Measurements from ENCODE around the gene AASS. TPM values are rescaled to one million over a fixed set of nuclear protein-coding genes. Genes with fewer than 3 reads are reported as not detected.

AASS gene
- total and polyA plus RNA-seq, 2 donors (not counting 3 experiments of a cell fraction or from before 2014, with no cell fraction given) = 11.1 to 27.8 TPM

DNA sequence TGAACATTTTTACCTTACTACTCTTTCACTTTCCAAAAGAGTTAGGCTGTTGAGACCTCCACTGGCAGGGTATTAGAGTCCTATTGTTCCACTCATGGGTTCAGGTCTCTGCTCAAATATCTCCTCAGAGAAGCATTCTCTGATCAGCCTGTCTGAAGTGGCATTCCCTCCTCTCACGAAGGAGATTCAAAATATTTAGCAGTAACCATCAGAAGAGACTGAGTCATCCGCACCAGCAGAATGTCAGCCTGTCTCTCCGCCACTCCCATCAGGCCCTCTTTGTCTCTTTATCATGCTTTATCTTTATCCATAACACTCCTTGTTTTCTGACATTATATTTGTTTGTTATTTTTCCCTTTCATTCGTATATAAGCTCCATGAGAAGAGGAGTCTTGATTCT is 79.1 kb downstream of the AASS start:
- no peaks in the 10 kb centered on the region for H3K79me2 ChIP-seq (ENCODE audit: control insufficient read depth, insufficient read depth, low read length)
- H4K20me1 ChIP-seq (replicated peaks; ENCODE audit: control insufficient read depth, extremely low read depth, insufficient read depth, low read length) = no peaks in the 10 kb centered on the region
- ChIA-PET POLR2A (no interaction called here), CTCF (no interaction called here)
- BruUV-seq (replicated peaks) = no TSS peak
- peaks cover 2% of the 10 kb centered on the region for H3K9me1 ChIP-seq (replicated peaks; ENCODE audit: control insufficient read depth, extremely low read depth, insufficient read depth, low read length)
- no peaks in the 10 kb centered on the region for H3K9me3 ChIP-seq (replicated peaks; ENCODE audit: control insufficient read depth, insufficient read depth, low read length)
- TF ChIP-seq EZH2 (IDR thresholded peaks at IDR 0.05; ENCODE audit: borderline replicate concordance, low read depth, low read length, severe bottlenecking) = no peak
- no peak for TF ChIP-seq POLR2AphosphoS5 (IDR thresholded peaks at IDR 0.05; ENCODE audit: insufficient read depth, low read depth, low read length)
- TF ChIP-seq GATA2 (IDR thresholded peaks at IDR 0.05; ENCODE audit: insufficient read depth, insufficient read length, low read depth, low read length) = no peak
- no peak for TF ChIP-seq MYC (IDR thresholded peaks at IDR 0.05; ENCODE audit: low read depth, low read length)
- no peak for TF ChIP-seq JUN (IDR thresholded peaks at IDR 0.05; ENCODE audit: borderline replicate concordance, insufficient read depth, insufficient read length, low read depth)
- no peak for TF ChIP-seq FOS (IDR thresholded peaks at IDR 0.05; ENCODE audit: borderline replicate concordance, insufficient read depth, low read length)
- TF ChIP-seq, protein P1, sequence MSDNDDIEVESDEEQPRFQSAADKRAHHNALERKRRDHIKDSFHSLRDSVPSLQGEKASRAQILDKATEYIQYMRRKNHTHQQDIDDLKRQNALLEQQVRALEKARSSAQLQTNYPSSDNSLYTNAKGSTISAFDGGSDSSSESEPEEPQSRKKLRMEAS (IDR thresholded peaks at IDR 0.05; ENCODE audit: insufficient read depth, insufficient read length) = no peak
- TF ChIP-seq POLR2A (IDR thresholded peaks at IDR 0.05; ENCODE audit: low read depth, low read length) = no peak
- no peak for TF ChIP-seq CTCF (IDR thresholded peaks at IDR 0.05; ENCODE audit: extremely low read depth in 1 of 2, insufficient read depth in 1 of 2, low read depth in 1 of 2, low read length in 2 of 2)
- DNase-seq (ENCODE audit: low read depth, low spot score) (no peak), FAIRE-seq (no peak)
- intact Hi-C loops (cut with micrococcal nuclease) = no loop called here
- no peak overlapping the region for H3K9ac ChIP-seq (replicated peaks; ENCODE audit: extremely low read depth, insufficient read depth, low read length)
- no peaks in the 10 kb centered on the region for H3K36me3 ChIP-seq (ENCODE audit: control insufficient read depth in 2 of 2, extremely low read depth in 1 of 2, insufficient read depth in 2 of 2, low read length in 2 of 2)
- H2AFZ ChIP-seq (ENCODE audit: low read depth, low read length) = no peak overlapping the region
- dilution Hi-C loops (cut with MboI; ENCODE audit: extremely low pct_ligation_motif_present, low sequenced_read_pairs) = no loop called here
- no peak overlapping the region for H3K4me3 ChIP-seq (replicated peaks in 1 of 3; ENCODE audit: insufficient read depth in 1 of 3, low read depth in 1 of 3, low read length in 3 of 3)
- H3K27ac ChIP-seq (ENCODE audit: insufficient read depth, low read depth, low read length) = no peak overlapping the region
- H3K27me3 ChIP-seq (ENCODE audit: control insufficient read depth in 2 of 2, insufficient read depth in 2 of 2, low read length in 2 of 2) = no peaks in the 10 kb centered on the region
- no peak overlapping the region for H3K4me2 ChIP-seq (ENCODE audit: insufficient read depth, low read length)
- H3K4me1 ChIP-seq (ENCODE audit: control insufficient read depth, extremely low read depth, insufficient read depth, low read length) = no peaks in the 10 kb centered on the region

Measured in endothelial cell of umbilical vein (primary cell).